ENCODE data around the gene TTI1. TPM values are rescaled to one million over a fixed set of nuclear protein-coding genes. Genes with fewer than 3 reads are reported as not detected.

TTI1 gene
- total and polyA plus RNA-seq, 2 of the 13 experiments (the other 11 are each of a cell fraction or from before 2014, with no cell fraction given), result 22.9 to 39.8 TPM

- TF ChIP-seq, protein P1, sequence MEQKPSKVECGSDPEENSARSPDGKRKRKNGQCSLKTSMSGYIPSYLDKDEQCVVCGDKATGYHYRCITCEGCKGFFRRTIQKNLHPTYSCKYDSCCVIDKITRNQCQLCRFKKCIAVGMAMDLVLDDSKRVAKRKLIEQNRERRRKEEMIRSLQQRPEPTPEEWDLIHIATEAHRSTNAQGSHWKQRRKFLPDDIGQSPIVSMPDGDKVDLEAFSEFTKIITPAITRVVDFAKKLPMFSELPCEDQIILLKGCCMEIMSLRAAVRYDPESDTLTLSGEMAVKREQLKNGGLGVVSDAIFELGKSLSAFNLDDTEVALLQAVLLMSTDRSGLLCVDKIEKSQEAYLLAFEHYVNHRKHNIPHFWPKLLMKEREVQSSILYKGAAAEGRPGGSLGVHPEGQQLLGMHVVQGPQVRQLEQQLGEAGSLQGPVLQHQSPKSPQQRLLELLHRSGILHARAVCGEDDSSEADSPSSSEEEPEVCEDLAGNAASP (CRISPR knock-in tag; IDR thresholded peaks at IDR 0.05; ENCODE audit: borderline replicate concordance), result peak; percentile 77
- TF ChIP-seq RFX5 (IDR thresholded peaks at IDR 0.05; ENCODE audit: low read depth, low read length) (no peak), TRIM24 (CRISPR knock-in tag; IDR thresholded peaks at IDR 0.05) (0 out of 2 replicates have a peak, but pooled peaks have one; percentile 20), TCF12 (IDR thresholded peaks at IDR 0.05) (no peak), TCF12 (CRISPR knock-in tag; IDR thresholded peaks at IDR 0.05) (0 out of 2 replicates have a peak, but pooled peaks have one; percentile 48), SP5 (CRISPR knock-in tag; IDR thresholded peaks at IDR 0.05; ENCODE audit: borderline replicate concordance, low read depth) (peak; percentile 30; the same call in 1 of the 2 replicates), KLF13 (CRISPR knock-in tag; IDR thresholded peaks at IDR 0.05) (no peak), HNF4G (IDR thresholded peaks at IDR 0.05; ENCODE audit: borderline replicate concordance, low read depth, low read length) (peak; percentile 70; the same call in 1 of the 2 replicates), HNF4G (CRISPR knock-in tag; IDR thresholded peaks at IDR 0.05; ENCODE audit: borderline replicate concordance, low read depth) (no peak), CEBPG (CRISPR knock-in tag; IDR thresholded peaks at IDR 0.05) (peak; percentile 68), BHLHE40 (IDR thresholded peaks at IDR 0.05; ENCODE audit: low read length) (no peak), ZNF644 (CRISPR knock-in tag; IDR thresholded peaks at IDR 0.05; ENCODE audit: low read depth) (peak; percentile 53; the same call in 1 of the 2 replicates), ATAD3A (CRISPR knock-in tag; IDR thresholded peaks at IDR 0.05) (no peak), DRAP1 (CRISPR knock-in tag; IDR thresholded peaks at IDR 0.05) (peak; percentile 57; the same call in 1 of the 2 replicates), PAF1 (CRISPR knock-in tag; IDR thresholded peaks at IDR 0.05) (no peak), ZNF337 (CRISPR knock-in tag; IDR thresholded peaks at IDR 0.05; ENCODE audit: borderline replicate concordance, low read depth) (0 out of 2 replicates have a peak, but pooled peaks have one; percentile 58), ZNF12 (CRISPR knock-in tag; IDR thresholded peaks at IDR 0.05) (peak; percentile 58; the same call in 1 of the 2 replicates), HOMEZ (CRISPR knock-in tag; IDR thresholded peaks at IDR 0.05; ENCODE audit: low read depth) (peak; percentile 69; the same call in 1 of the 2 replicates), ZNF720 (CRISPR knock-in tag; IDR thresholded peaks at IDR 0.05) (no peak), ZNF24 (IDR thresholded peaks at IDR 0.05) (0 out of 2 replicates have a peak, but pooled peaks have one; percentile 19), NR2F1 (CRISPR knock-in tag; IDR thresholded peaks at IDR 0.05) (peak in 1 of 2 experiments; percentile 70; a peak in 2 of 4 replicates), ZNF557 (CRISPR knock-in tag; IDR thresholded peaks at IDR 0.05) (no peak), ZNF441 (CRISPR knock-in tag; IDR thresholded peaks at IDR 0.05; ENCODE audit: borderline replicate concordance) (no peak)
- TF ChIP-seq, protein P2, sequence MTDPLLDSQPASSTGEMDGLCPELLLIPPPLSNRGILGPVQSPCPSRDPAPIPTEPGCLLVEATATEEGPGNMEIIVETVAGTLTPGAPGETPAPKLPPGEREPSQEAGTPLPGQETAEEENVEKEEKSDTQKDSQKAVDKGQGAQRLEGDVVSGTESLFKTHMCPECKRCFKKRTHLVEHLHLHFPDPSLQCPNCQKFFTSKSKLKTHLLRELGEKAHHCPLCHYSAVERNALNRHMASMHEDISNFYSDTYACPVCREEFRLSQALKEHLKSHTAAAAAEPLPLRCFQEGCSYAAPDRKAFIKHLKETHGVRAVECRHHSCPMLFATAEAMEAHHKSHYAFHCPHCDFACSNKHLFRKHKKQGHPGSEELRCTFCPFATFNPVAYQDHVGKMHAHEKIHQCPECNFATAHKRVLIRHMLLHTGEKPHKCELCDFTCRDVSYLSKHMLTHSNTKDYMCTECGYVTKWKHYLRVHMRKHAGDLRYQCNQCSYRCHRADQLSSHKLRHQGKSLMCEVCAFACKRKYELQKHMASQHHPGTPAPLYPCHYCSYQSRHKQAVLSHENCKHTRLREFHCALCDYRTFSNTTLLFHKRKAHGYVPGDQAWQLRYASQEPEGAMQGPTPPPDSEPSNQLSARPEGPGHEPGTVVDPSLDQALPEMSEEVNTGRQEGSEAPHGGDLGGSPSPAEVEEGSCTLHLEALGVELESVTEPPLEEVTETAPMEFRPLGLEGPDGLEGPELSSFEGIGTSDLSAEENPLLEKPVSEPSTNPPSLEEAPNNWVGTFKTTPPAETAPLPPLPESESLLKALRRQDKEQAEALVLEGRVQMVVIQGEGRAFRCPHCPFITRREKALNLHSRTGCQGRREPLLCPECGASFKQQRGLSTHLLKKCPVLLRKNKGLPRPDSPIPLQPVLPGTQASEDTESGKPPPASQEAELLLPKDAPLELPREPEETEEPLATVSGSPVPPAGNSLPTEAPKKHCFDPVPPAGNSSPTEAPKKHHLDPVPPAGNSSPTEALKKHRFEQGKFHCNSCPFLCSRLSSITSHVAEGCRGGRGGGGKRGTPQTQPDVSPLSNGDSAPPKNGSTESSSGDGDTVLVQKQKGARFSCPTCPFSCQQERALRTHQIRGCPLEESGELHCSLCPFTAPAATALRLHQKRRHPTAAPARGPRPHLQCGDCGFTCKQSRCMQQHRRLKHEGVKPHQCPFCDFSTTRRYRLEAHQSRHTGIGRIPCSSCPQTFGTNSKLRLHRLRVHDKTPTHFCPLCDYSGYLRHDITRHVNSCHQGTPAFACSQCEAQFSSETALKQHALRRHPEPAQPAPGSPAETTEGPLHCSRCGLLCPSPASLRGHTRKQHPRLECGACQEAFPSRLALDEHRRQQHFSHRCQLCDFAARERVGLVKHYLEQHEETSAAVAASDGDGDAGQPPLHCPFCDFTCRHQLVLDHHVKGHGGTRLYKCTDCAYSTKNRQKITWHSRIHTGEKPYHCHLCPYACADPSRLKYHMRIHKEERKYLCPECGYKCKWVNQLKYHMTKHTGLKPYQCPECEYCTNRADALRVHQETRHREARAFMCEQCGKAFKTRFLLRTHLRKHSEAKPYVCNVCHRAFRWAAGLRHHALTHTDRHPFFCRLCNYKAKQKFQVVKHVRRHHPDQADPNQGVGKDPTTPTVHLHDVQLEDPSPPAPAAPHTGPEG (CRISPR knock-in tag; IDR thresholded peaks at IDR 0.05), result no peak
These were observed 49.6 kb upstream of the TTI1 start (continued) for GRCh38 chr20:38082894-38083293.

Measured in HepG2 (cell line).